ENCODE results near the gene EHD4.

EHD4 gene

DNA sequence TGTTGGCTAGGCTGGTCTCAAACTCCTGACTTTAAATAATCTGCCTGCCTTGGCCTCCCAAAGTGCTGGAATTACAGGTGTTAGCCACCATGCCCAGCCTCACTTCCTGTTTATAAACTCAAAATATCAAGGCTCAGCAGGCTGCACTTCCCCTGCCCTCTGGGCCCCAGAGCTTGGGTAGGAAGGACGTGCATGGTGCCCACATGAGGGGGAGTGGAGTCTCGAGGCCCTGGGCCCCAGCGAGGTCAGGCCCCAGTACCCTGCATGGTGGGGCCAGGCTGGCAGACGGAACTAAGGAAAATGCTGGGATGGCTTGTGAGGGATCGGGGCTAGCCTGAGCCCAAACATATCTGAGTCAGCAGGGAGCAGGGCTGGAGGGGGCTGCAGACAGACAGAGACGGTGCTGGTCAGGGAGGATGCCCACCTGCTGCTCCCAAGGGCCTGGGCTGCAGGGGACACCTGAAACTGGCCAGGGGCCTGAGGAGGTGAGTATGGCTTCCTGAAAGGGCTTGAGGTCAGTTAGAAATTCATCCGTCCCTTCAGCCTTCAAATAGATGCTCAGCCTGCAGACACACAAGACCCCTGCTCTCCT is 83.6 kb downstream of the EHD4 start:
- TF ChIP-seq, protein P1, sequence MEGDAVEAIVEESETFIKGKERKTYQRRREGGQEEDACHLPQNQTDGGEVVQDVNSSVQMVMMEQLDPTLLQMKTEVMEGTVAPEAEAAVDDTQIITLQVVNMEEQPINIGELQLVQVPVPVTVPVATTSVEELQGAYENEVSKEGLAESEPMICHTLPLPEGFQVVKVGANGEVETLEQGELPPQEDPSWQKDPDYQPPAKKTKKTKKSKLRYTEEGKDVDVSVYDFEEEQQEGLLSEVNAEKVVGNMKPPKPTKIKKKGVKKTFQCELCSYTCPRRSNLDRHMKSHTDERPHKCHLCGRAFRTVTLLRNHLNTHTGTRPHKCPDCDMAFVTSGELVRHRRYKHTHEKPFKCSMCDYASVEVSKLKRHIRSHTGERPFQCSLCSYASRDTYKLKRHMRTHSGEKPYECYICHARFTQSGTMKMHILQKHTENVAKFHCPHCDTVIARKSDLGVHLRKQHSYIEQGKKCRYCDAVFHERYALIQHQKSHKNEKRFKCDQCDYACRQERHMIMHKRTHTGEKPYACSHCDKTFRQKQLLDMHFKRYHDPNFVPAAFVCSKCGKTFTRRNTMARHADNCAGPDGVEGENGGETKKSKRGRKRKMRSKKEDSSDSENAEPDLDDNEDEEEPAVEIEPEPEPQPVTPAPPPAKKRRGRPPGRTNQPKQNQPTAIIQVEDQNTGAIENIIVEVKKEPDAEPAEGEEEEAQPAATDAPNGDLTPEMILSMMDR (IDR thresholded peaks at IDR 0.05; ENCODE audit: insufficient read depth, low read depth, low read length, missing control alignments) = no peak
- H3K4me3 ChIP-seq (ENCODE audit: low read length) = no peak overlapping the region
- DNase-seq (ENCODE audit: low read depth) = no peak

- TF ChIP-seq, protein P1 (IDR thresholded peaks at IDR 0.05; ENCODE audit: insufficient read depth, low read depth, low read length, missing control alignments) = no peak
- DNase-seq (ENCODE audit: low read depth) = no peak
- no peak overlapping the region for H3K4me3 ChIP-seq (ENCODE audit: low read length)
Observed at GRCh38 chr15:41887893-41888292, 84.5 kb downstream of the EHD4 start.

DNA sequence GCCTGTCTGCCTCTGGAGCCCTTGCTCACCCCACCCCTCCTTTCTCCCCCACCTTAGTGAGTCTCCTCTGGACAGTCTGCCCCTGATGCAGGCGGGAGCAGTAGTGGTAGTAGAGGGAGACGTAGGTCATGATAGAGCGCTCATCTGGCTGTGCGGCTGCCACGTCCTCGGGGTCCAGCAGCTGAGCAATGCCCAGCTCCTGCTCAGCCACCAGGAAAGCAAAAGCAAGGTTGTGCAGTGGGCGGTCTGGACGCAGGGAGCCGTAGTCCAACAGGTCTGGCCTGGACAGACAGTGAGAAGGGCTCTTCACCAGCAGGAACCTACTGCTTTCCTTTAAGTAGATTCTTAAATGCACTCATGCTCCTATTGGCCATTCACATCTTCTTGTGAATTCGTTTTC is 85.2 kb downstream of the EHD4 start:
- TF ChIP-seq, protein P1 (IDR thresholded peaks at IDR 0.05; ENCODE audit: insufficient read depth, low read depth, low read length, missing control alignments) = no peak
- no peak for DNase-seq (ENCODE audit: low read depth)
- H3K4me3 ChIP-seq (ENCODE audit: low read length) = no peak overlapping the region

DNA sequence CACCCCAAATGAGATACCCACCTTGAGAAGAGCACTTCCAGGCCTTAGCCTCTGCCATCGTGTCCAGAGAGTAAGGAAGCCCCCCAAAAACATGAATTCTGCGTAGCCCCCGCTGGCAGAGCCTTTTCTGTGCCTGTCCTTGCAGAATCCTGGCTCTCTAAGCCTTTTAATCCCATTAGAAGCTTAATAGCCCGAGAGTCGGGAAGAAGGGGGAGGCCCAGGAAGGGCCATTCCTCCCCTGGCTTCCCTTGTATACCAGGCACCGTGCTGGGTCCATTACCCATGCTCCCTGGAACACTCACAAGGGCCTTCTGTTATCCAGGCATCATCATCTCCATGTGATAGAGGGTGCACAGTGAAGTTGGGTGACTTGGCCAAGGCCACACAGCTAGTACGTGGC is 85.6 kb downstream of the EHD4 start:
- no peak overlapping the region for H3K4me3 ChIP-seq (ENCODE audit: low read length)
- no peak for DNase-seq (ENCODE audit: low read depth)
- TF ChIP-seq, protein P1 (IDR thresholded peaks at IDR 0.05; ENCODE audit: insufficient read depth, low read depth, low read length, missing control alignments) = no peak

DNA sequence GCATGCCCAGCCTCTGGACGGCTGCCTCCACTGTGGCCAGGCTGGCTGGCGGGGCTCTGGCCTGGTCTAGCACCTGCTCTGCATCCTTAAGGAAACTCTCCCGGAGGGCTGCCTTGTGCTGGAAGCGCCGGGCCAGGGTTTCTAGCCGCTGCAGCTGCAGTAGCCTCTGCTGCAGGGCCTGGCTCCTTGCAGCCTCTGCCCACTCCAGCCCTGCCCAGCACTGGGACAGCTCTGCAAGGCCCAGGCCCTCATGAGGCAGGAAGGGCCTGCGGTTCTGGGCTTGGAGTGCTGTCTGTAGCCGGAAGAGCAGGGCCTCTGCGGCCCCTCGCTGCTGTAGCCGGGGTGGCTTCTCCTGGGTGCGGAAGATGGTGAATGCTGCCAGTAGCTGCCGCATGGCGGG is 86.5 kb downstream of the EHD4 start:
- H3K4me3 ChIP-seq (ENCODE audit: low read length) = no peak overlapping the region
- DNase-seq (ENCODE audit: low read depth) = no peak
- TF ChIP-seq, protein P1 (IDR thresholded peaks at IDR 0.05; ENCODE audit: insufficient read depth, low read depth, low read length, missing control alignments) = no peak

GRCh38 chr15:41885321-41885720 is 87.0 kb downstream of the EHD4 start:
- no peak overlapping the region for H3K4me3 ChIP-seq (ENCODE audit: low read length)
- DNase-seq (ENCODE audit: low read depth) = no peak
- TF ChIP-seq, protein P1 (IDR thresholded peaks at IDR 0.05; ENCODE audit: insufficient read depth, low read depth, low read length, missing control alignments) = no peak

- TF ChIP-seq, protein P1 (IDR thresholded peaks at IDR 0.05; ENCODE audit: insufficient read depth, low read depth, low read length, missing control alignments) = no peak
- DNase-seq (ENCODE audit: low read depth) = no peak
- H3K4me3 ChIP-seq (ENCODE audit: low read length) = no peak overlapping the region
Observed at GRCh38 chr15:41884458-41884857, 87.9 kb downstream of the EHD4 start.
